Spleen (tissue), 11 donors: Measurements from ENCODE around the gene TMEM222. TPM values are rescaled to one million over a fixed set of nuclear protein-coding genes. Genes with fewer than 3 reads are reported as not detected.

Source experiments
- DNase-seq: peaks from one replicate; pipeline ENCODE4 v3.0.0-alpha.2; 2020
- H3K27ac ChIP-seq, 8 donors: fragments of 200-600 bp; sonication (generic) in 7 of 8; 1 replicate in 4 of 8; 2 replicates in 4 of 8; pipeline versions ENCODE4 v1.5.0 to v1.8.0; 2016 to 2021; ENCODE audit warnings: inconsistent platforms in 4 of 8, mild to moderate bottlenecking in 4 of 8, moderate library complexity in 1 of 8
- H3K27me3 ChIP-seq, 7 donors: fragments of 200-600 bp; sonication (generic) in 6 of 7; replicated peaks in 1 of 7; 1 replicate in 4 of 7; 2 replicates in 3 of 7; pipeline versions ENCODE4 v1.5.0 to v1.8.0; 2016 to 2021; ENCODE audit warnings: inconsistent platforms in 3 of 7, mild to moderate bottlenecking in 1 of 7
- H3K36me3 ChIP-seq, 6 donors: fragments of 200-600 bp; sonication (generic) in 5 of 6; 1 replicate in 4 of 6; 2 replicates in 2 of 6; pipeline versions ENCODE4 v1.5.0 to v1.8.0; 2016 to 2021; ENCODE audit warnings: inconsistent platforms in 2 of 6
- H3K4me1 ChIP-seq, 6 donors: fragments of 200-600 bp; sonication (generic) in 5 of 6; 1 replicate in 3 of 6; 2 replicates in 3 of 6; pipeline versions ENCODE4 v1.5.0 to v1.8.0; 2016 to 2021; ENCODE audit warnings: inconsistent platforms in 3 of 6
- H3K4me3 ChIP-seq, 8 donors: fragments of 200-600 bp; sonication (generic) in 7 of 8; 1 replicate in 4 of 8; 2 replicates in 4 of 8; pipeline versions ENCODE4 v1.5.0 to v1.8.0; 2016 to 2021; ENCODE audit warnings: inconsistent platforms in 4 of 8, mild to moderate bottlenecking in 4 of 8, moderate library complexity in 2 of 8
- H3K9me3 ChIP-seq, 8 donors: fragments of 200-600 bp; sonication (generic) in 7 of 8; 1 replicate in 4 of 8; 2 replicates in 4 of 8; pipeline versions ENCODE4 v1.5.0 to v1.8.0; 2016 to 2021; ENCODE audit warnings: inconsistent platforms in 4 of 8
- POLR2A ChIP-seq, 3 donors: fragments of 450-650 bp; IDR thresholded peaks; one replicate each; pipeline ENCODE4 v1.5.1; 2017; ENCODE audit warnings: antibody characterized with exemption in 3 of 3, mild to moderate bottlenecking in 1 of 3
- POLR2AphosphoS5 ChIP-seq, 3 donors: sonication (generic); formaldehyde crosslinking; IDR thresholded peaks; one replicate each; pipeline ENCODE4 v1.5.1; 2017; ENCODE audit warnings: antibody characterized with exemption in 3 of 3
- WGBS, 5 donors: extraction: QIAGEN DNeasy Blood & Tissue Kit in 3 of 5; methylation state at CpG; one replicate each; pipeline versions ENCODE4 v1.1.5 to v1.1.7; 2013 to 2018; 5-methylcytosine and 5-hydroxymethylcytosine counted together
- intact Hi-C: fragments of 100-400 bp; cut with DNase I; formaldehyde crosslinking; loops from one replicate; pipeline ENCODE4 v1.15.0; 2023; ENCODE audit warnings: low total_unique reads
- polyA plus RNA-seq, 3 donors: library from polyadenylated mRNA; stranded (reverse); fragments of 200-250 nt; gene quantifications; one replicate each; pipeline ENCODE4 v1.2.1, GENCODE V29; 2013
- total RNA-seq, 7 donors: library from RNA; depleted of rRNA in 3 of 7; stranded (reverse); fragments of >200 nt in 3 of 7; fragmentation: NEBNext Ultra II Directional in 4 of 7; extraction: Animal tissue kit (Norgen Biotek cat#: 25700) in 4 of 7; gene quantifications; one replicate each; pipeline versions ENCODE4 v1.1.0 to v1.2.1, GENCODE V29; 2016 to 2021
- TF ChIP-seq, protein P1 (sequence below), 11 experiments: fragments of 200-600 bp in 7 of 11; fragments of 450-650 bp in 4 of 11; sonication (generic) in 4 of 11; IDR thresholded peaks in 8 of 11; conservative IDR thresholded peaks in 3 of 11; 1 replicate in 7 of 11; 2 replicates in 4 of 11; pipeline versions ENCODE4 v1.4.0 to v1.8.0; 2016 to 2021; ENCODE audit warnings: antibody characterized with exemption in 11 of 11, inconsistent platforms in 4 of 11, mild to moderate bottlenecking in 1 of 11
- donor health status: healthy with polysubstance abuse.
- donor health status: DM: no; HTN: no; CAD: no; lungs with moderate emphysema.
- donor health status: DM: no; HTN: no; CAD: no.
- donor health status: Bipolar disorder and iron deficiency.
- donor health status: healthy.
- donor health status: DM: no; HTN: no; CAD: no.
- donor health status: DM: yes; HTN: yes; CAD: no.

The TMEM222 gene
- total and polyA plus RNA-seq, 10 donors = 25.4 to 38.9 (median 31.8) TPM

DNA sequence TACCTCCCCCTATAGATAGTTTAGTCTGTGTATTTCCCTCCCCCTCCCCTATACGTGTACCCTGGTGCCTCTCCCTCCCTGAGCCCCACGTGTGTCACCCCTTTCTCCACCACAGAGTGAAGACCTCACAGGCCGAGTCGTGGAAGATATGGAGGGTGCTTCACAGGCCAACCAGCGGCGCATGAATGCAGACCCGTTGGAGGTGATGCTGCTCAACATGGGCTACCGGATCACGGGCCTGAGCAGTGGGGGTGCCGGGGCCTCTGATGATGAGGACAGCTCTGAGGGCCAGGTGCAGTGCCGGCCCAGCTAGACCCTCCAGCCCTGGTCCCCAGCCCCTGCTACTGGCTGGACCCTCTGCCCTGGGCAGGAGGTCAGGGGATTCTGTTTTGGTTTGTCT lies 15.9 kb upstream of the TMEM222 start:
- DNase-seq = no peak
- Histone ChIP-seq H3K27ac (no peak overlapping the region), H3K36me3 (peaks cover 0 to 89% (median 50%) of the 10 kb centered on the region in 6 donors), H3K4me1 (peaks cover 0 to 7% (median 2%) of the 10 kb centered on the region in 6 donors), H3K27me3 (no peaks in the 10 kb centered on the region), H3K4me3 (no peak overlapping the region), H3K9me3 (no peaks in the 10 kb centered on the region)
- WGBS, 5 donors = 91 to 95% (median 93%) methylated on average over 10 to 11 of the region's 11 CpGs
- TF ChIP-seq, protein P1, sequence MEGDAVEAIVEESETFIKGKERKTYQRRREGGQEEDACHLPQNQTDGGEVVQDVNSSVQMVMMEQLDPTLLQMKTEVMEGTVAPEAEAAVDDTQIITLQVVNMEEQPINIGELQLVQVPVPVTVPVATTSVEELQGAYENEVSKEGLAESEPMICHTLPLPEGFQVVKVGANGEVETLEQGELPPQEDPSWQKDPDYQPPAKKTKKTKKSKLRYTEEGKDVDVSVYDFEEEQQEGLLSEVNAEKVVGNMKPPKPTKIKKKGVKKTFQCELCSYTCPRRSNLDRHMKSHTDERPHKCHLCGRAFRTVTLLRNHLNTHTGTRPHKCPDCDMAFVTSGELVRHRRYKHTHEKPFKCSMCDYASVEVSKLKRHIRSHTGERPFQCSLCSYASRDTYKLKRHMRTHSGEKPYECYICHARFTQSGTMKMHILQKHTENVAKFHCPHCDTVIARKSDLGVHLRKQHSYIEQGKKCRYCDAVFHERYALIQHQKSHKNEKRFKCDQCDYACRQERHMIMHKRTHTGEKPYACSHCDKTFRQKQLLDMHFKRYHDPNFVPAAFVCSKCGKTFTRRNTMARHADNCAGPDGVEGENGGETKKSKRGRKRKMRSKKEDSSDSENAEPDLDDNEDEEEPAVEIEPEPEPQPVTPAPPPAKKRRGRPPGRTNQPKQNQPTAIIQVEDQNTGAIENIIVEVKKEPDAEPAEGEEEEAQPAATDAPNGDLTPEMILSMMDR (IDR thresholded peaks at IDR 0.05 in 8 of 11, conservative IDR thresholded peaks at IDR 0.05 in 3 of 11) = no peak
- TF ChIP-seq POLR2AphosphoS5 (IDR thresholded peaks at IDR 0.05) (no peak), POLR2A (IDR thresholded peaks at IDR 0.05) (no peak)
- intact Hi-C loops = no loop called here

- intact Hi-C loops = no loop called here
- H3K36me3 ChIP-seq = peaks cover 0 to 86% (median 44%) of the 10 kb centered on the region in 6 donors
- H3K27ac ChIP-seq = no peak overlapping the region
- H3K27me3 ChIP-seq = no peaks in the 10 kb centered on the region
- TF ChIP-seq POLR2AphosphoS5 (IDR thresholded peaks at IDR 0.05) (peak in 1 of 3 donors; percentile 19), POLR2A (IDR thresholded peaks at IDR 0.05) (no peak)
- TF ChIP-seq, protein P1 (IDR thresholded peaks at IDR 0.05 in 8 of 11, conservative IDR thresholded peaks at IDR 0.05 in 3 of 11) = no peak
- DNase-seq = no peak
- no peak overlapping the region for H3K4me3 ChIP-seq
- WGBS, 5 donors = 80 to 87% (median 82%) methylated on average over 8 to 11 of the region's 11 CpGs
- no peaks in the 10 kb centered on the region for H3K9me3 ChIP-seq
- H3K4me1 ChIP-seq = no peaks in the 10 kb centered on the region
Measured at GRCh38 chr1:27306892-27307761, 14.8 kb upstream of the TMEM222 start.

DNA sequence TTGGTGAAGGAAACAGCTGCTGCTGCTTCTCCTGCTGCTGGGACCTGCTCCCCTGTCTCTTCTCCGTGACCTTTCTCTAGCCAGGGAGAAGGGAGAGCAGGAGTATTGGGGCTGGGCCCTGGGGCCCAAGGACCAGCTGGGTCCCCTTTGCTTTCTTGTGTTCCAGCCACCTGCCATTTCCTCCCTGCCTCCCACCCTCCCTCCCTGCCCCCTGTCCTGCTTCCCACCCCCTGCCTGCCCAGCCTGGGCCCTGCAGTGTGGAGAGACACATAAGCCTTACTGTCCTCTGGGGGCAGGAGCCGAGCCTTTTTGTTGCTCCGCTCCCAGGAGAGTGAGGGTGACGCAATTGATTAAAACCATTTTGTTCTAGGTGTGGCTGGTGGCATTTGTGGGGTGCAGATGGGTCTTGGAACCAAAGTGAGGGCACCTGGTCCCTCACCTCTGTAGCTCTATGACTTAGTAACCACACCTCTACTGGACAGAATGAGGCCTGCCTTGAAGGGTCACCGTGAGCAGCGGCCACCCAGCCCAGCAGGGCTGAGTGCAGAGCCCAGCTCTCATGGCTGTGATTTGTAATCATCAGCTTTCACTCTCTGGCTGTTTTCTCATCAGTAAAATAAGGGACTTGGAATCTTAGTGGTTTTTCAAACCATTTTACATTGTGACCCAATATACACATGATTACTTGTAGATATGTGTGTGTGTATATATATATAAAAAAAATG lies 13.9 kb upstream of the TMEM222 start:
- H3K4me3 ChIP-seq = no peak overlapping the region
- no peak overlapping the region for H3K27ac ChIP-seq
- DNase-seq = no peak
- TF ChIP-seq POLR2AphosphoS5 (IDR thresholded peaks at IDR 0.05) (no peak), POLR2A (IDR thresholded peaks at IDR 0.05) (no peak)
- TF ChIP-seq, protein P1 (IDR thresholded peaks at IDR 0.05 in 8 of 11, conservative IDR thresholded peaks at IDR 0.05 in 3 of 11) = no peak
- intact Hi-C loops = no loop called here
- no peaks in the 10 kb centered on the region for H3K27me3 ChIP-seq
- no peaks in the 10 kb centered on the region for H3K9me3 ChIP-seq
- H3K36me3 ChIP-seq = peaks cover 0 to 77% (median 39%) of the 10 kb centered on the region in 6 donors
- H3K4me1 ChIP-seq = no peaks in the 10 kb centered on the region
- WGBS, 5 donors = 87 to 91% (median 90%) methylated on average over 5 to 6 of the region's 6 CpGs

- Histone ChIP-seq H3K27me3 (peaks cover 0 to 5% (median 0%) of the 10 kb centered on the region in 7 donors), H3K9me3 (no peaks in the 10 kb centered on the region), H3K4me3 (no peak overlapping the region), H3K27ac (no peak overlapping the region), H3K36me3 (peaks cover 0 to 22% (median 3%) of the 10 kb centered on the region in 6 donors), H3K4me1 (no peaks in the 10 kb centered on the region)
- no peak for TF ChIP-seq POLR2A (IDR thresholded peaks at IDR 0.05)
- TF ChIP-seq POLR2AphosphoS5 (IDR thresholded peaks at IDR 0.05) = no peak
- TF ChIP-seq, protein P1 (IDR thresholded peaks at IDR 0.05 in 8 of 11, conservative IDR thresholded peaks at IDR 0.05 in 3 of 11) = no peak
- 74 to 84% (median 79%) methylated on average over 3 of the region's 3 CpGs for WGBS, 5 donors
- DNase-seq = no peak
- intact Hi-C loops = no loop called here
Measured at GRCh38 chr1:27314169-27314568, 7.8 kb upstream of the TMEM222 start.
